Measurements from ENCODE around the gene ACTN1. TPM values are rescaled to one million over a fixed set of nuclear protein-coding genes. Genes with fewer than 3 reads are reported as not detected.
A peak's percentile ranks its signal among the peaks of the same experiment; 100 is the strongest.

ACTN1 gene
- total RNA-seq, 1 experiment from 2014 or later: 148 TPM

- ChIA-PET CTCF (interaction anchor here (0.6 to 1.0 kb wide), 2 partner anchors 8 to 60 kb away, joined by 3 read pairs; no protein-coding TSS in a partner anchor), POLR2A (ENCODE audit: low non-redundant PET) (no interaction called here)
- no peak for DNase-seq (ENCODE audit: low spot score)
- Histone ChIP-seq H3K9me3 (ENCODE audit: low read depth, low read length, poor library complexity, severe bottlenecking) (no peaks in the 10 kb centered on the region), H3K27ac (ENCODE audit: low read depth, low read length, poor library complexity, severe bottlenecking) (peak overlapping the region; percentile 68), H3K4me1 (ENCODE audit: insufficient read depth, low read length, poor library complexity, severe bottlenecking) (peaks cover 88% of the 10 kb centered on the region), H3K27me3 (replicated peaks; ENCODE audit: insufficient read depth, low read depth, low read length, poor library complexity) (no peaks in the 10 kb centered on the region), H3K36me3 (ENCODE audit: insufficient read depth, low read length, poor library complexity, severe bottlenecking) (no peaks in the 10 kb centered on the region), H3K4me3 (ENCODE audit: low read depth, low read length, poor library complexity, severe bottlenecking) (no peak overlapping the region)
- no TSS peak for BruUV-seq (replicated peaks)
- TF ChIP-seq EZH2 (IDR thresholded peaks at IDR 0.05; ENCODE audit: borderline replicate concordance, low read depth, low read length, poor library complexity, severe bottlenecking) (no peak), CTCF (conservative IDR thresholded peaks at IDR 0.05; ENCODE audit: low read depth, low read length) (no peak)
- intact Hi-C loops (cut with micrococcal nuclease; ENCODE audit: unreplicated experiment): no loop called here
Measured at GRCh38 chr14:68940614-68941185, 38.4 kb downstream of the ACTN1 start.

GRCh38 chr14:68939893-68940613 is 39.0 kb downstream of the ACTN1 start:
- ChIA-PET POLR2A (ENCODE audit: low non-redundant PET) (no interaction called here), CTCF (interaction anchor here (0.6 to 1.3 kb wide), 6 partner anchors 9 to 368 kb away, joined by 3 to 4 read pairs (median 3); no protein-coding TSS in a partner anchor)
- Histone ChIP-seq H3K36me3 (ENCODE audit: insufficient read depth, low read length, poor library complexity, severe bottlenecking) (no peaks in the 10 kb centered on the region), H3K27ac (ENCODE audit: low read depth, low read length, poor library complexity, severe bottlenecking) (peak overlapping the region; percentile 68), H3K27me3 (replicated peaks; ENCODE audit: insufficient read depth, low read depth, low read length, poor library complexity) (no peaks in the 10 kb centered on the region), H3K4me3 (ENCODE audit: low read depth, low read length, poor library complexity, severe bottlenecking) (no peak overlapping the region), H3K4me1 (ENCODE audit: insufficient read depth, low read length, poor library complexity, severe bottlenecking) (peaks cover 81% of the 10 kb centered on the region), H3K9me3 (ENCODE audit: low read depth, low read length, poor library complexity, severe bottlenecking) (no peaks in the 10 kb centered on the region)
- intact Hi-C loops (cut with micrococcal nuclease; ENCODE audit: unreplicated experiment): no loop called here
- DNase-seq (ENCODE audit: low spot score): peak; percentile 89
- BruUV-seq (replicated peaks): no TSS peak
- TF ChIP-seq CTCF (conservative IDR thresholded peaks at IDR 0.05; ENCODE audit: low read depth, low read length) (no peak), EZH2 (IDR thresholded peaks at IDR 0.05; ENCODE audit: borderline replicate concordance, low read depth, low read length, poor library complexity, severe bottlenecking) (no peak)

- H3K9me3 ChIP-seq (ENCODE audit: low read depth, low read length, poor library complexity, severe bottlenecking): no peaks in the 10 kb centered on the region
- BruUV-seq (replicated peaks): no TSS peak
- TF ChIP-seq CTCF (conservative IDR thresholded peaks at IDR 0.05; ENCODE audit: low read depth, low read length) (no peak), EZH2 (IDR thresholded peaks at IDR 0.05; ENCODE audit: borderline replicate concordance, low read depth, low read length, poor library complexity, severe bottlenecking) (no peak)
- no peaks in the 10 kb centered on the region for H3K36me3 ChIP-seq (ENCODE audit: insufficient read depth, low read length, poor library complexity, severe bottlenecking)
- peaks cover 74% of the 10 kb centered on the region for H3K4me1 ChIP-seq (ENCODE audit: insufficient read depth, low read length, poor library complexity, severe bottlenecking)
- ChIA-PET CTCF (interaction anchor here (0.6 to 1.3 kb wide), 5 partner anchors 10 to 367 kb away, joined by 3 to 4 read pairs (median 3); no protein-coding TSS in a partner anchor), POLR2A (ENCODE audit: low non-redundant PET) (no interaction called here)
- DNase-seq (ENCODE audit: low spot score): no peak
- intact Hi-C loops (cut with micrococcal nuclease; ENCODE audit: unreplicated experiment): no loop called here
- H3K27me3 ChIP-seq (replicated peaks; ENCODE audit: insufficient read depth, low read depth, low read length, poor library complexity): no peaks in the 10 kb centered on the region
- peak overlapping the region; percentile 68 for H3K27ac ChIP-seq (ENCODE audit: low read depth, low read length, poor library complexity, severe bottlenecking)
- H3K4me3 ChIP-seq (ENCODE audit: low read depth, low read length, poor library complexity, severe bottlenecking): no peak overlapping the region
Measured at GRCh38 chr14:68939181-68939892, 39.8 kb downstream of the ACTN1 start.
